Keratinocyte (primary cell): Measurements from ENCODE around the gene SAMD14.

Source experiments
- CTCF ChIP-seq, 3 experiments: IDR thresholded peaks in 1 of 3; conservative IDR thresholded peaks in 1 of 3; optimal IDR thresholded peaks in 1 of 3; 2 replicates in 2 of 3; 3 replicates in 1 of 3; pipeline versions ENCODE3 to v1.5.1; 2011; ENCODE audit warnings: low read length in 3 of 3, mild to moderate bottlenecking in 3 of 3, moderate library complexity in 2 of 3, control low read depth in 1 of 3, inconsistent platforms in 1 of 3; ENCODE audit not compliant: insufficient read depth in 2 of 3; ENCODE audit errors: extremely low read depth in 1 of 3
- EZH2 ChIP-seq: IDR thresholded peaks from one replicate; pipeline ENCODE4 v1.6.1; 2012; ENCODE audit warnings: inconsistent platforms, mild to moderate bottlenecking, low read length, moderate library complexity

GRCh38 chr17:50133769-50134099 is 3.8 kb upstream of the SAMD14 start:
- TF ChIP-seq CTCF (optimal IDR thresholded peaks at IDR 0.05 in 1 of 3, IDR thresholded peaks at IDR 0.05 in 1 of 3, conservative IDR thresholded peaks at IDR 0.05 in 1 of 3; ENCODE audit: extremely low read depth in 1 of 3, insufficient read depth in 2 of 3, low read length in 3 of 3): no peak
- TF ChIP-seq EZH2: no peak
